ENCODE measurements around the gene MDFIC2.

MDFIC2 gene

GRCh38 chr3:70261283-70261682, 51.2 kb downstream of the MDFIC2 start:
- 75% methylated on average over 1 of the region's 1 CpG for WGBS (ENCODE audit: insufficient coverage)
- Histone ChIP-seq H3K36me3 (ENCODE audit: control insufficient read depth in 4 of 4, insufficient read depth in 4 of 4, low read length in 3 of 4) (no peaks in the 10 kb centered on the region), H3K9me3 (ENCODE audit: control extremely low read depth in 1 of 5, control insufficient read depth in 4 of 5, insufficient read depth in 2 of 5, low read depth in 1 of 5, low read length in 4 of 5) (no peaks in the 10 kb centered on the region), H3K4me3 (ENCODE audit: control insufficient read depth in 1 of 7, extremely low read depth in 1 of 7, insufficient read depth in 4 of 7, low read depth in 2 of 7, low read length in 6 of 7) (no peak overlapping the region), H3K4me1 (ENCODE audit: control extremely low read depth in 1 of 4, control insufficient read depth in 4 of 4, insufficient read depth in 4 of 4, low read length in 3 of 4) (no peaks in the 10 kb centered on the region), H3K27me3 (replicated peaks in 2 of 5; ENCODE audit: control insufficient read depth in 4 of 5, insufficient read depth in 5 of 5, low read length in 4 of 5) (peaks cover 0 to 3% (median 0%) of the 10 kb centered on the region in 5 experiments), H3K27ac (ENCODE audit: insufficient read depth in 1 of 2, low read depth in 1 of 2, low read length in 2 of 2, poor library complexity in 1 of 2, severe bottlenecking in 2 of 2) (no peak overlapping the region)
- CTCF ChIA-PET = no interaction called here
- no peak for DNase-seq
- POLR2A ChIA-PET = no interaction called here

GRCh38 chr3:70256566-70256965, 55.9 kb downstream of the MDFIC2 start:
- Histone ChIP-seq H3K9me3 (ENCODE audit: control extremely low read depth in 1 of 5, control insufficient read depth in 4 of 5, insufficient read depth in 2 of 5, low read depth in 1 of 5, low read length in 4 of 5) (no peaks in the 10 kb centered on the region), H3K36me3 (ENCODE audit: control insufficient read depth in 4 of 4, insufficient read depth in 4 of 4, low read length in 3 of 4) (no peaks in the 10 kb centered on the region), H3K4me3 (ENCODE audit: control insufficient read depth in 1 of 7, extremely low read depth in 1 of 7, insufficient read depth in 4 of 7, low read depth in 2 of 7, low read length in 6 of 7) (no peak overlapping the region), H3K27me3 (replicated peaks in 2 of 5; ENCODE audit: control insufficient read depth in 4 of 5, insufficient read depth in 5 of 5, low read length in 4 of 5) (peaks cover 0 to 3% (median 0%) of the 10 kb centered on the region in 5 experiments), H3K27ac (ENCODE audit: insufficient read depth in 1 of 2, low read depth in 1 of 2, low read length in 2 of 2, poor library complexity in 1 of 2, severe bottlenecking in 2 of 2) (no peak overlapping the region), H3K4me1 (ENCODE audit: control extremely low read depth in 1 of 4, control insufficient read depth in 4 of 4, insufficient read depth in 4 of 4, low read length in 3 of 4) (no peaks in the 10 kb centered on the region)
- POLR2A ChIA-PET = no interaction called here
- no peak for DNase-seq
- WGBS (ENCODE audit: insufficient coverage) = no CpG with 5 or more reads among the region's 1 CpG
- CTCF ChIA-PET = no interaction called here

- H3K27me3 ChIP-seq (replicated peaks in 2 of 5; ENCODE audit: control insufficient read depth in 4 of 5, insufficient read depth in 5 of 5, low read length in 4 of 5) = no peaks in the 10 kb centered on the region
- no peaks in the 10 kb centered on the region for H3K4me1 ChIP-seq (ENCODE audit: control extremely low read depth in 1 of 4, control insufficient read depth in 4 of 4, insufficient read depth in 4 of 4, low read length in 3 of 4)
- no peaks in the 10 kb centered on the region for H3K36me3 ChIP-seq (ENCODE audit: control insufficient read depth in 4 of 4, insufficient read depth in 4 of 4, low read length in 3 of 4)
- H3K4me3 ChIP-seq (ENCODE audit: control insufficient read depth in 1 of 7, extremely low read depth in 1 of 7, insufficient read depth in 4 of 7, low read depth in 2 of 7, low read length in 6 of 7) = no peak overlapping the region
- no peak for DNase-seq
- 100% methylated on average over 3 of the region's 3 CpGs for WGBS (ENCODE audit: insufficient coverage)
- ChIA-PET POLR2A (no interaction called here), CTCF (no interaction called here)
- peaks cover 0 to 1% (median 0%) of the 10 kb centered on the region in 5 experiments for H3K9me3 ChIP-seq (ENCODE audit: control extremely low read depth in 1 of 5, control insufficient read depth in 4 of 5, insufficient read depth in 2 of 5, low read depth in 1 of 5, low read length in 4 of 5)
- no peak overlapping the region for H3K27ac ChIP-seq (ENCODE audit: insufficient read depth in 1 of 2, low read depth in 1 of 2, low read length in 2 of 2, poor library complexity in 1 of 2, severe bottlenecking in 2 of 2)
Observed at GRCh38 chr3:70250492-70250891, 61.9 kb downstream of the MDFIC2 start.

- ChIA-PET CTCF (no interaction called here), POLR2A (no interaction called here)
- no peaks in the 10 kb centered on the region for H3K36me3 ChIP-seq (ENCODE audit: control insufficient read depth in 4 of 4, insufficient read depth in 4 of 4, low read length in 3 of 4)
- 86% methylated on average over 1 of the region's 7 CpGs for WGBS (ENCODE audit: insufficient coverage)
- no peak for DNase-seq
- H3K4me3 ChIP-seq (ENCODE audit: control insufficient read depth in 1 of 7, extremely low read depth in 1 of 7, insufficient read depth in 4 of 7, low read depth in 2 of 7, low read length in 6 of 7) = no peak overlapping the region
- no peaks in the 10 kb centered on the region for H3K4me1 ChIP-seq (ENCODE audit: control extremely low read depth in 1 of 4, control insufficient read depth in 4 of 4, insufficient read depth in 4 of 4, low read length in 3 of 4)
- no peaks in the 10 kb centered on the region for H3K27me3 ChIP-seq (replicated peaks in 2 of 5; ENCODE audit: control insufficient read depth in 4 of 5, insufficient read depth in 5 of 5, low read length in 4 of 5)
- peaks cover 0 to 1% (median 0%) of the 10 kb centered on the region in 5 experiments for H3K9me3 ChIP-seq (ENCODE audit: control extremely low read depth in 1 of 5, control insufficient read depth in 4 of 5, insufficient read depth in 2 of 5, low read depth in 1 of 5, low read length in 4 of 5)
- H3K27ac ChIP-seq (ENCODE audit: insufficient read depth in 1 of 2, low read depth in 1 of 2, low read length in 2 of 2, poor library complexity in 1 of 2, severe bottlenecking in 2 of 2) = no peak overlapping the region
Observed at GRCh38 chr3:70249509-70250160, 62.8 kb downstream of the MDFIC2 start.

GRCh38 chr3:70248856-70249255, 63.6 kb downstream of the MDFIC2 start:
- ChIA-PET CTCF (no interaction called here), POLR2A (no interaction called here)
- DNase-seq = no peak
- 100% methylated on average over 2 of the region's 4 CpGs for WGBS (ENCODE audit: insufficient coverage)
- no peak overlapping the region for H3K4me3 ChIP-seq (ENCODE audit: control insufficient read depth in 1 of 7, extremely low read depth in 1 of 7, insufficient read depth in 4 of 7, low read depth in 2 of 7, low read length in 6 of 7)
- H3K27me3 ChIP-seq (replicated peaks in 2 of 5; ENCODE audit: control insufficient read depth in 4 of 5, insufficient read depth in 5 of 5, low read length in 4 of 5) = no peaks in the 10 kb centered on the region
- no peaks in the 10 kb centered on the region for H3K4me1 ChIP-seq (ENCODE audit: control extremely low read depth in 1 of 4, control insufficient read depth in 4 of 4, insufficient read depth in 4 of 4, low read length in 3 of 4)
- no peaks in the 10 kb centered on the region for H3K36me3 ChIP-seq (ENCODE audit: control insufficient read depth in 4 of 4, insufficient read depth in 4 of 4, low read length in 3 of 4)
- no peak overlapping the region for H3K27ac ChIP-seq (ENCODE audit: insufficient read depth in 1 of 2, low read depth in 1 of 2, low read length in 2 of 2, poor library complexity in 1 of 2, severe bottlenecking in 2 of 2)
- peaks cover 0 to 1% (median 0%) of the 10 kb centered on the region in 5 experiments for H3K9me3 ChIP-seq (ENCODE audit: control extremely low read depth in 1 of 5, control insufficient read depth in 4 of 5, insufficient read depth in 2 of 5, low read depth in 1 of 5, low read length in 4 of 5)

GRCh38 chr3:70247955-70248354, 64.5 kb downstream of the MDFIC2 start:
- peaks cover 0 to 1% (median 0%) of the 10 kb centered on the region in 5 experiments for H3K9me3 ChIP-seq (ENCODE audit: control extremely low read depth in 1 of 5, control insufficient read depth in 4 of 5, insufficient read depth in 2 of 5, low read depth in 1 of 5, low read length in 4 of 5)
- no peaks in the 10 kb centered on the region for H3K27me3 ChIP-seq (replicated peaks in 2 of 5; ENCODE audit: control insufficient read depth in 4 of 5, insufficient read depth in 5 of 5, low read length in 4 of 5)
- ChIA-PET POLR2A (no interaction called here), CTCF (no interaction called here)
- H3K36me3 ChIP-seq (ENCODE audit: control insufficient read depth in 4 of 4, insufficient read depth in 4 of 4, low read length in 3 of 4) = no peaks in the 10 kb centered on the region
- no peak for DNase-seq
- WGBS (ENCODE audit: insufficient coverage) = 100% methylated on average over 1 of the region's 2 CpGs
- H3K4me3 ChIP-seq (ENCODE audit: control insufficient read depth in 1 of 7, extremely low read depth in 1 of 7, insufficient read depth in 4 of 7, low read depth in 2 of 7, low read length in 6 of 7) = no peak overlapping the region
- no peak overlapping the region for H3K27ac ChIP-seq (ENCODE audit: insufficient read depth in 1 of 2, low read depth in 1 of 2, low read length in 2 of 2, poor library complexity in 1 of 2, severe bottlenecking in 2 of 2)
- H3K4me1 ChIP-seq (ENCODE audit: control extremely low read depth in 1 of 4, control insufficient read depth in 4 of 4, insufficient read depth in 4 of 4, low read length in 3 of 4) = no peaks in the 10 kb centered on the region

- Histone ChIP-seq H3K27ac (ENCODE audit: insufficient read depth in 1 of 2, low read depth in 1 of 2, low read length in 2 of 2, poor library complexity in 1 of 2, severe bottlenecking in 2 of 2) (no peak overlapping the region), H3K4me3 (ENCODE audit: control insufficient read depth in 1 of 7, extremely low read depth in 1 of 7, insufficient read depth in 4 of 7, low read depth in 2 of 7, low read length in 6 of 7) (no peak overlapping the region), H3K27me3 (replicated peaks in 2 of 5; ENCODE audit: control insufficient read depth in 4 of 5, insufficient read depth in 5 of 5, low read length in 4 of 5) (no peaks in the 10 kb centered on the region), H3K9me3 (ENCODE audit: control extremely low read depth in 1 of 5, control insufficient read depth in 4 of 5, insufficient read depth in 2 of 5, low read depth in 1 of 5, low read length in 4 of 5) (peaks cover 0 to 1% (median 0%) of the 10 kb centered on the region in 5 experiments), H3K4me1 (ENCODE audit: control extremely low read depth in 1 of 4, control insufficient read depth in 4 of 4, insufficient read depth in 4 of 4, low read length in 3 of 4) (no peaks in the 10 kb centered on the region), H3K36me3 (ENCODE audit: control insufficient read depth in 4 of 4, insufficient read depth in 4 of 4, low read length in 3 of 4) (no peaks in the 10 kb centered on the region)
- 100% methylated on average over 1 of the region's 4 CpGs for WGBS (ENCODE audit: insufficient coverage)
- CTCF ChIA-PET = no interaction called here
- no peak for DNase-seq
- POLR2A ChIA-PET = no interaction called here
Observed at GRCh38 chr3:70245746-70246525, 66.5 kb downstream of the MDFIC2 start.

All from common myeloid progenitor, CD34-positive (primary cell).